IPS DF 6.9 (cell line): Measurements from ENCODE around the gene SUB1.
A peak's percentile ranks its signal among the peaks of the same experiment; 100 is the strongest.

Experiments used
- DNase-seq: peaks from one replicate; pipeline ENCODE4 v3.0.0-alpha.2; 2013; ENCODE audit warnings: low read depth, low spot score
- H3K27ac ChIP-seq: one replicate; pipeline ENCODE4 v1.5.1; 2013; ENCODE audit warnings: low read length, control low read depth
- H3K27me3 ChIP-seq: 2 replicates; pipeline ENCODE4 v1.6.1; 2013; ENCODE audit warnings: mild to moderate bottlenecking, low read length; ENCODE audit not compliant: control insufficient read depth, insufficient read depth
- H3K36me3 ChIP-seq: 2 replicates; pipeline ENCODE4 v1.6.1; 2013; ENCODE audit warnings: low read length; ENCODE audit not compliant: control insufficient read depth, insufficient read depth
- H3K4me1 ChIP-seq: 2 replicates; pipeline ENCODE4 v1.6.1; 2013; ENCODE audit warnings: low read length; ENCODE audit not compliant: control insufficient read depth, insufficient read depth
- H3K4me3 ChIP-seq: 2 replicates; pipeline ENCODE4 v1.5.1; 2013; ENCODE audit warnings: mild to moderate bottlenecking, low read length
- H3K9me3 ChIP-seq: 2 replicates; pipeline ENCODE4 v1.6.1; 2013; ENCODE audit warnings: low read length, inconsistent platforms; ENCODE audit not compliant: control insufficient read depth, insufficient read depth
- WGBS: extraction: QIAGEN DNeasy Blood & Tissue Kit; methylation state at CpG from one replicate; pipeline ENCODE4 v1.1.7; 2013; ENCODE audit warnings: mixed read lengths, missing lambda C conversion rate; ENCODE audit not compliant: insufficient read length, insufficient coverage; 5-methylcytosine and 5-hydroxymethylcytosine counted together

SUB1 gene

DNA sequence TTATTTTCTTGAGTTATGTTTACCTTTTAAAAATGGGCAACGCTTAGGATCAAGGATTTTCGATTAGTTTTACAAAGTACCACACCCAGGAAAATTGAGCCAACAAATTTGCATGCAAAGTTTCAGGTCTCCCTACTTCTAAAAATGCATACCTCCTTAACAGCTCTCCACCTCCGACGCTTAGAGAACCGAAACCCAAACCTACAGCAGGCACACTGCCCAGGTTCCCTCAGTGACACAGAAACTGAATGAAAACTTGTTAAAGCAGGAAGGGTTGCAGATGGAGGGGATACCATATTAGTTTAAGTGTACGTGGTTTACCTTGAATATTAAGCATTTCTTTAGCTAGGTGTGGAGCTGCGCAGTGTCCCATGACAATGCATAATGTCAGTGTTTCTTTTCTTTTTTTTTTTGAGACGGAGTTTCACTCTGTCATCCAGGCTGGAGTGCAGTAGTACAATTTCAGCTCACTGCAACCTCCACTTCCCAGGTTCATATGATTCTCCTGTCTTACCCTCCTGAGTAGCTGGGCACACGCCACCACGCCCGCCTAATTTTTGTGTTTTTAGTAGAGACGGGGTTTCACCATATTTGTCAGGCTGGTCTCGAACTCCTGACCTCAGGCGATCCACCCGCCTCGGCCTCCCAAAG, 1.6 kb upstream of the SUB1 start:
- Histone ChIP-seq H3K36me3 (no peaks in the 10 kb centered on the region), H3K9me3 (no peaks in the 10 kb centered on the region), H3K4me1 (no peaks in the 10 kb centered on the region; the same call in 1 of the 2 replicates), H3K4me3 (no peak overlapping the region), H3K27me3 (no peaks in the 10 kb centered on the region), H3K27ac (no peak overlapping the region)
- no CpG with 5 or more reads among the region's 16 CpGs for whole genome bisulfite sequencing
- no peak for DNase-seq

DNA sequence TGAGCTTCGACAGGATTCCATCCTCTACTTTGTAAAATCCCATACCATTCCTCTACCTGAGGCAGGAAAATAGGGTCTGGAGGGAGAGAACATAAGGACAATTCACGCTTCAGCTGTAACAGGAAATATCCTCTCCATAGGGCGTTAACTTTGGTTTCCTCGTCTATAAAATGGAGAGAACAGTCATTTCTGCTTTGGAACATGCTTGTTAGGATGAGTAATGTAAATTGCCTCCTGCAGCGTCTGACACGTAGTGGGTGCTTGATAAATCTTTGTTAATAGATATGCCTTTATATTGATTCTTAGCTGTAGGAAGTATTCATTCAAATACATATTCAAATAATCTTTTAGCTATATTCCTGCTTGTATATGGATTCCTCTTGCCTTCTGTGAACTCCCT, 711 bp upstream of the SUB1 start:
- no peaks in the 10 kb centered on the region; the same call in 1 of the 2 replicates for H3K4me1 ChIP-seq
- H3K4me3 ChIP-seq, result no peak overlapping the region
- no peaks in the 10 kb centered on the region; the same call in 1 of the 2 replicates for H3K36me3 ChIP-seq
- WGBS, result no CpG with 5 or more reads among the region's 6 CpGs
- no peaks in the 10 kb centered on the region for H3K9me3 ChIP-seq
- no peak overlapping the region for H3K27ac ChIP-seq
- no peak for DNase-seq
- H3K27me3 ChIP-seq, result no peaks in the 10 kb centered on the region

DNA sequence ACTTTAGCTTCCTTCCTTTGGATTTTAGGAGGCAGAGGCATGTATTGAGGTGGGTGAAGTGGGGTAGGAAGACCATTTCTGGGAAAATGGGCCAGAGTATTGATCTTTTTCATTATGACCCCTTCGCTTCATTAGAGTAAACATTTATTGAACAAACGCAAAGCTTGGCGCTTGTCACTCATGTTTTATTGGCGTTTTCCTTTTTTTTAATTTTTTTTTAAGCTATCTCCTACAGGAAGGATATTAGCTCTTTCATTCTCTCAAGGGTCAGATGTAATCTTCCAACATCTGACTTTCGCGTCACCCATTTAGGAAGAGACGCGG, 273 bp upstream of the SUB1 start:
- Histone ChIP-seq H3K27ac (no peak overlapping the region), H3K4me1 (no peaks in the 10 kb centered on the region; the same call in 1 of the 2 replicates), H3K9me3 (no peaks in the 10 kb centered on the region), H3K36me3 (no peaks in the 10 kb centered on the region; the same call in 1 of the 2 replicates), H3K4me3 (no peak overlapping the region; the same call in 1 of the 2 replicates), H3K27me3 (no peaks in the 10 kb centered on the region)
- no CpG with 5 or more reads among the region's 8 CpGs for WGBS
- no peak for DNase-seq

DNA sequence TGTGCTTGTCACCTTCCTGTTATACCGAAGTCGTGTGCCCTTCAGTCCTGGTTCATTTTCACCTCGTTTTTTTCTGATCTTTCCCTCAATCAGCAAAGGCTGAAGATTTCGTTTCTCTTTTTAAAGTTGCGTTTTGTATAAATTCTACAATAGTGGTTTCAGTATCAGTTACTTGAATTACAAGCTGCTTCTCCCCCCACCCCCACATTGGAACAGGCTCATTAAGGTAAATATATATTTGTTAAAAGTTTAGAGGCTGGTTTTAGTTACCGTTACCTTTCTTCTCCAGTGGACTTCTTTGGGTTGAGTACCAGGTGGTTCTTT, 881 bp downstream of the SUB1 start:
- no CpG with 5 or more reads among the region's 6 CpGs for WGBS
- DNase-seq, result no peak
- H3K27me3 ChIP-seq, result no peaks in the 10 kb centered on the region
- H3K4me3 ChIP-seq, result peak overlapping the region; percentile 94
- no peaks in the 10 kb centered on the region; the same call in 1 of the 2 replicates for H3K36me3 ChIP-seq
- H3K27ac ChIP-seq, result no peak overlapping the region
- H3K9me3 ChIP-seq, result no peaks in the 10 kb centered on the region
- H3K4me1 ChIP-seq, result no peaks in the 10 kb centered on the region; the same call in 1 of the 2 replicates

DNA sequence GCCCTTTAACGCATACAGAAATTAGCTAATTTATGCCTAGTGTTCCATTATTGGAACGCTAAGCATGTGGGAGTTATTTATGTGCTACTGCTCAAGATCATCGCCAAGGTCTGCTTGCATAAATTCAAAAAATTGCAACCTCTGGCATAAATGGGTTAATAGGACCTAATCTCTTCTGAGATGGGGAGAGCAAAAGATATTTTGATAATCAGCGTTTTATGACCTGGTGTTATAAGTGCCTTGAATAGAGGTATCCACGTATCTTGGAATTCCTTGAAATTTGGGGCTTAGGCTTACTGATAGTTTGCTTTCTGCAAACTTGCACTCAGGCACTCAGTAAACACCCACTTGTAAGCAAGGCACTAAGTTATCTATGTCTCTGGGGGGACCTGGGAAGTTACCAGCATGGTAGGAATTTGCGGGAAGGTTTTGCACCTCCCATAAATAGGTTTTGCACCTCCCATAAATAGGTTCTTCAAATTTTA, 1.8 kb downstream of the SUB1 start:
- Histone ChIP-seq H3K27ac (no peak overlapping the region), H3K4me1 (no peaks in the 10 kb centered on the region; the same call in 1 of the 2 replicates), H3K4me3 (no peak overlapping the region), H3K27me3 (no peaks in the 10 kb centered on the region), H3K36me3 (peaks cover 4% of the 10 kb centered on the region; the same call in 1 of the 2 replicates), H3K9me3 (no peaks in the 10 kb centered on the region)
- no peak for DNase-seq
- no CpG with 5 or more reads among the region's 6 CpGs for WGBS

DNA sequence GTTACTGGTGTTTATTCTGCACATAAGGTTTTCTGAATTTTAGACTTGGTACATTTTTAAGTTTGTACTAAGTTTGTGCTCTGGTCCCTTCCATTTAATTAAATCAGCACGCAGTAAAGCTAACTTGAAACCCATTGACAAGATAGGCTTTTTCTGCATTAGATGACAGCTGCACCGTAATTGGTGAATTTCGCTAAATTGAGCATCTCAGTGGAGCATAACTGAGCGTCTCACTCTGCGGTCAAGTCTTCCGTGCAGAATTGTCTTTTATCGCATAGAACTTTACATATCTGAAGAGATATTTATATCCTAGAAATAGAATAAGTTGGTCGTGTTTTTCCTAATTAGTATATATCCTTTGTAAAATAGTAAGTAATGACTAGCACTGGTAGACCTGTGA, 4.1 kb downstream of the SUB1 start:
- WGBS, result no CpG with 5 or more reads among the region's 8 CpGs
- Histone ChIP-seq H3K9me3 (no peaks in the 10 kb centered on the region), H3K27me3 (no peaks in the 10 kb centered on the region), H3K4me3 (no peak overlapping the region), H3K36me3 (peaks cover 7% of the 10 kb centered on the region; the same call in 1 of the 2 replicates), H3K27ac (no peak overlapping the region), H3K4me1 (no peaks in the 10 kb centered on the region; the same call in 1 of the 2 replicates)
- DNase-seq, result no peak

DNA sequence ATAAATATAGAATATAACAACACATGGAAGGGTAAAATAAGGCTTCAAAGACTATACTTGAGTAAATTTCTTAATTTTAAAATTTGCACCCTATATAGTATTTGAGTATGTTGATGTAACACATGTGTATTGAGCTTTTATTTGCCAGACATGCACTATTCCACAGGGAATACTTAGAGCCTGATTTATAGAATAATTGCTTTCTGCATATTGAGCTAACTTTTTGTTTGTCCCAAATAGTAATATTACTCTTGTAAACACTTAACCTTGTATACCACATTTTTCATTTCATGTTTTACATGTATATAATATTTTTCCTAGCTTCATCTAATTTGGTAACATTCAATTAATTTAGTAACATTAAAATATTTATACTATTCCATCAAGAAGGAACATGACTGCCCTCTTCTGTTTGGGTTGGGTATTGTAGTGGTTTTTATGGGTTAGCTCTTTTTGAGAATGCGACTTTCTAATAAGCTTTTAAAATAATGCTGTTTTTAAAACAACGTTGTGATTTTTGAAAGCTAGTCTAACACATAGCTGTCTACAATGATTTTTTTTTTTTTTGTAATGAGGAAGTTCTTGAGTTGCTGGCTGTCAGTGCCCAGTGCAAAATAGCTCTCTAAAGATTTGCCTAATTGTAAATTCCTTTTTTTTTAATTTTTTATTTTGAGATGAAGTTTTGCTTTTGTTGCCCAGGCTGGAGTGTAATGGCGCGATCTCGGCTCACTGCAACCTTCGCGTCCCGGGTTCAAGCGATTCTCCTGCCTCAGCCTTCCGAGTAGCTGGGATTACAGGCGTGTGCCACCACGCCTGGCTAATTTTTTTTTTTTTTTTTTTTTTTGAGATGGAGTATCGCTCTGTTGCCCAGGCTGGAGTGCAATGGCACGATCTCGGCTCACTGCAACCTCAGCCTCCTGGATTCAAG, 4.8 kb downstream of the SUB1 start:
- H3K27ac ChIP-seq, result no peak overlapping the region
- H3K36me3 ChIP-seq, result peaks cover 10% of the 10 kb centered on the region; the same call in 1 of the 2 replicates
- no CpG with 5 or more reads among the region's 15 CpGs for WGBS
- H3K4me3 ChIP-seq, result no peak overlapping the region
- no peak for DNase-seq
- no peaks in the 10 kb centered on the region for H3K4me1 ChIP-seq
- no peaks in the 10 kb centered on the region for H3K27me3 ChIP-seq
- H3K9me3 ChIP-seq, result no peaks in the 10 kb centered on the region

DNA sequence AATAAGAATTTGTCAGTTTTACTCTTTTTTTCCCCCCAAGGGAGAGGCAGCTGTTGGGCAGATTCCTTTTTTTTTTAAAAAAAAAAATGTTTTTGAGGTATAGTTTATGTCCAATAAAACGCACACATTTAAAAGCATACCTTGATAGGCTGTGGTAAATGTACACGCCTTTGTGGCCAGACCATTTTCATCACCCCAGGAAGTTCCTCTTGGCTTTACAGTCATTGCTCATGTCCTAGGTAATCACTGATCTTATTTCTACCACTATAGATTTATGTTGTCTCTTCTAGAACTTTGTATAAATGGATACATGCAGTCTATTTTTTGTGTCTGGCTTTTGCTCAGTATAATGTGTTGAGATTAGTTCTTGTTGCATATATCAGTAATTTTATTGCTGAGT, 9.8 kb downstream of the SUB1 start:
- H3K36me3 ChIP-seq, result peaks cover 20% of the 10 kb centered on the region; the same call in 1 of the 2 replicates
- no peak overlapping the region for H3K27ac ChIP-seq
- H3K4me1 ChIP-seq, result no peaks in the 10 kb centered on the region
- WGBS, result no CpG with 5 or more reads among the region's 2 CpGs
- DNase-seq, result no peak
- H3K4me3 ChIP-seq, result no peak overlapping the region
- H3K27me3 ChIP-seq, result no peaks in the 10 kb centered on the region
- H3K9me3 ChIP-seq, result no peaks in the 10 kb centered on the region

DNA sequence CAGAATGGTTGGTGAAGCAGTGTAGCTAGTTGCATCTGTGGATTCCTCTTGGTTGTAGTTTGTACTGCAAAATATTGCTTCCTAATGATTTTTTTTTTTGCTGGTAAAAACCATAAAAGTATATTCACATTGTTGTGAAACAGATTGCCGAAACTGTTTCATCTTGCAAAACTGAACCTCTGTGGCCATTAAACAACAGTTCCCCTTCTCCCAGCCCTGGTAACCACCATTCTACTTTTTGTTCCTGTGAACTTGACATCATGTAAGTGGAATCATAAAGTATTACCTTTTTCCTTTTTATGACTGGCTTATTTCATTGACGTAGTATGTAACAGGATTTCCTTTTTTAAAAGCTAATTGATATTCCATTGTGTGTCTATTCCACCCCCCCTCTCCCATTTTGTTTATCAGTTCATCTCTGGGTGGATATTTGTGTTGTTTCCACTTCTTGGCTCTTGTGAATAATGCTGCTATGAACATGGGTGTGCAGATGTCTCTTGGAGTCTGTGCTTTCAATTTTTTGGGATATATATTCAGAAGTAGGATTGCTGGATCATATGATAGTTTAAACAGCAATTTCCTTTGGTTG, 11.8 kb downstream of the SUB1 start:
- no CpG with 5 or more reads among the region's 2 CpGs for WGBS
- H3K36me3 ChIP-seq, result peaks cover 15% of the 10 kb centered on the region; the same call in 1 of the 2 replicates
- no peak overlapping the region for H3K27ac ChIP-seq
- no peaks in the 10 kb centered on the region for H3K27me3 ChIP-seq
- no peaks in the 10 kb centered on the region for H3K4me1 ChIP-seq
- H3K4me3 ChIP-seq, result no peak overlapping the region
- DNase-seq, result no peak
- no peaks in the 10 kb centered on the region for H3K9me3 ChIP-seq

DNA sequence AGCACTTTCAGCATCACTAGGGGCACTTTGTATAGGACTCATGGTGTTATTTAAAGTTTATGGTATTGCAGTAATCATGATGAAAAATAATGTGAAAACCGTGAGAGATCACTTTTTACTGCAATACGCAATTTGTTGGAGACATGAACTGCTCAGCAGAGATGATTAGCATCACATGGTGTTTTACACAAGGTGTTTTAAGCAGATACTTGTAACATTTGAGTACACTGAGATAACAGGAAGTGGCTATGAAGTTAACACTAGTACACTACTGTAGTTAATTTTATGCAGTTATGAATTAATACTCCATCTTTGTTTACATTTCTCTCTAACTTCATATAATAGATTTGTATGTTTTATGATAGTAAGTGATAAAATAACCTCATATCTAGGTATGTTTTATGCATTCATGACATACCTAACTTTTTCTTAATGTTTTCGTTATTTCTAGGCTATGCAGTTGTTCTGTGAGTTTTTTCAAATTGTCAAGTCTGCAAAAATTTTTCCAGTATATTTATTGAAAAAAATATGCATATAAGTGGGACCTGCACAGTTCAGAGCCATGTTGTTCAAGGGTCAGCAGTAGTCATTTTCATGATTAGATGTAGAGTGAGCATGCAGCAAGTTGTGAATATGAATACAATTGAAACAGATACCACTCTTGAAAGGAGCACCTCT, 13.0 kb downstream of the SUB1 start:
- no peaks in the 10 kb centered on the region for H3K9me3 ChIP-seq
- H3K4me3 ChIP-seq, result no peak overlapping the region
- H3K27ac ChIP-seq, result no peak overlapping the region
- WGBS, result no CpG with 5 or more reads among the region's 3 CpGs
- no peaks in the 10 kb centered on the region for H3K27me3 ChIP-seq
- DNase-seq, result no peak
- H3K36me3 ChIP-seq, result peaks cover 13% of the 10 kb centered on the region; the same call in 1 of the 2 replicates
- no peaks in the 10 kb centered on the region for H3K4me1 ChIP-seq
